Measurements from ENCODE around the gene PLSCR3.

Gene PLSCR3

DNA sequence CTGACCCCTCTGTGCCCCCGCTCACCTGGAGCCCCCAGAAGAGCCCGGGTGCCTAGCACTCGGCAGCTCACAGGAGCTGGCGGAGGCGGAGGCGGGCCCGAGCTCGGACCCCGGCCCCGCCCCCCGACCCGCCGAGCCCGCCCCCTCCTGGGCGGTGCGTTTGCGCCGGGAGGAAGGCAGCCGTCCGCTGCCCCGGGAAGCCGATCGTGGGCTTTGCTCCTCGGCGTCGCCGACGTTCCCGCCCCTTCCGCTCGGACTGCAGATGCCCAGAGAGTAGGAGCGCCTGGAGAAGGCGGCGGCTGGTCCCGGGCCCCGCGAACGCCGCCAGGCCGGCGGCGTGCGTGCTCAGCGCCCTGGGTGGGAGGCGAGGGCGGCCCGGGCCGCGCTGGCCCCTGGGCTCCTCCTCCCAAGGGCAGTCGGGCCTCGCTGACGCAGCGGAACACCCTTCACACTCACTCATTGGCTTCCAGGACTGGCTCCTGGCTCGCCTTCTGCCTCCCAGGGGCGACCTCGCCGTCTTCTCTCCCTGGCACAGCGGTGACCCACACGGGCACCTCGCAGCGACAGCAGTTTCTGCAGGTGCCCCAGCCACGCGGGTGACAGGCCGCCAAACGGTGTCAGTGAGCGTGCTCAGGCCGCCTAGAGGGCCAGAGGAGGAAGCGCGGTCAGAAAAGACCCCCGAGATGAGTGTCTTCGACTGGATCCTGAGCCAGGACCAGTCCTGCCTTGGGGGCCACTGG is at the start of gene PLSCR3:
TSS of gene PLSCR3 (minus strand) at position 74 of the 740 bp plus-strand sequence. CDS start 415 bp downstream, outside the sequence.
- DNase-seq: peak; percentile 83

DNA sequence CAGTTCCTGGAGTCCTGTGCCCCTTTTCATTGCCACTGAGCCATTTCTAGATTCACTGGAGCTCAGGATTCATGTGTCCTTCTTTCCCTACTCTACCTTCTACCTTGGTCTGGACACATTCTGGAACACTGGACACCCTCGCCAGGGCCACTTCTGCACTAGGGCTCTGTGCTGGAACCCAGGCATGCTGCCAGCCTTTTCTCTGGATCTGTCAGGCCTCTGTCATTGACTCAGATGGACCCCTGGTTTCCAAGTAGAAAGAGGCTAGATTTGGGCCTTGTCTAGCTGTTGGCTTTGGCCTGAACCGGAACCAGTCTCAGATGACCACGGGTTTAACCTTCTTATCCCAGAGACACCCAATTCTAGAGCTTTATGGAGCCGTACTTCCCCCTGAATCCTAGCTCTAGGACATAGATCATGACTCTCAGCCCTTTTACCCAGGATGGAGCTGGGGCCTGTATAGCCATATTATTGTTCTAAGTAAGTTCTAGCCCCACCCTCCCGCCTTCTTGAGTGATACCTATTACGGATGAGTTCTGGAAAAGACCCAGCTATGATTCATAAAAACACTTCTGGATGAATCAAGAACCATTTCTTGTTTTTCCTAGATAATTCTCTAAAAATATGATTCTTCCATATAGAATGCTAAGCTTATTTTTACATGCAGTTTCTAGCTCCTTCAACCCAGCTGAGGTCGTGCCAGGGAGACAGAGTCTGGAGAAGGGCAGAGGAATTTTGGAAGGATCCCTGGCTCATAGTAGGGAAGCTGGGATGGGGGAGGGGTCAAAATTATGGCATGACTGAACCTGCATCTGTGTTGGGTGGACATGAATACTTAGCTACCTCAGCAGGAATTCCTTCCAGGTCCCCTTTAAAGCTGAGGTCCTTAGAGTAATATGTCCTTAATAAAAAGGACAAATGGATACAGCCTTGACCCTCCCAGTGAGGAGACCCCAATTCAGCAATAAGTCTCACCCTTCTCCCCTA is 49.5 kb upstream of the PLSCR3 start:
- DNase-seq: no peak

DNA sequence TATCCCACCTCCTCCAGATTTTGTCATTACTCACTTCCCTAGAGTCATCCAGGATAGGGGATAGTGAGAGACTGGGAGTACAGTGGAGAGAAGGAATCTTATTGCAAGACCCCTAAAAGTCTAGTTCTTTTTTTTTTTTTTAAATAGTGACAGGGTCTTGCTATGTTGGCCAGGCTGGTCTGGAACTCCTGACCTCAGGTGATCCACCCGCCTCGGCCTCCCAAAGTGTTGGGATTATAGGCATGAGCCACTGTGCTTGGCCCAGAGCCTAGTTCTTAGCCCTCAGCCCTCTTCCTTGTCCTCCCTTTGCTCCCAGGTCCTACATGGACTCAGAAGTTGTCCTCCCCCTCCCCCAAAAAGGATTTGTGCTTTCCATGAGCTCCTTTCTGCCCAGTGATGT is 47.8 kb upstream of the PLSCR3 start:
- DNase-seq: no peak

DNA sequence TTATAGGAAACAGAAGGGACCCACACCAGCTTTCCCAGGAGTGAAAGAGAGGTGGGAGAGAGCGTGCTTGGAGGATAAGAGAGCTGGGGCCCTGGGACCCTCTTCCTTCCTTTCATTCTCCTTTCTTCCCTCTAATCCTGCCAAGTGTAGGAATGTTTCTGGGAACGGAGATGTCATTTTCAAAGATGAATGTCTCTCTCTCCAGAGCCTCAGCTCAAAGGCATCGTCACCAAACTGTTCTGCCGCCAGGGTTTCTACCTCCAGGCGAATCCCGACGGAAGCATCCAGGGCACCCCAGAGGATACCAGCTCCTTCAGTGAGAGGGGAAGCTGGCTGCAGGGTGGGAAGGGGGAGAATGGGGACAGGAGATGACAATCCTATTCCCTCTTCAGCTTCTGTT is 46.9 kb upstream of the PLSCR3 start:
- DNase-seq: no peak

DNA sequence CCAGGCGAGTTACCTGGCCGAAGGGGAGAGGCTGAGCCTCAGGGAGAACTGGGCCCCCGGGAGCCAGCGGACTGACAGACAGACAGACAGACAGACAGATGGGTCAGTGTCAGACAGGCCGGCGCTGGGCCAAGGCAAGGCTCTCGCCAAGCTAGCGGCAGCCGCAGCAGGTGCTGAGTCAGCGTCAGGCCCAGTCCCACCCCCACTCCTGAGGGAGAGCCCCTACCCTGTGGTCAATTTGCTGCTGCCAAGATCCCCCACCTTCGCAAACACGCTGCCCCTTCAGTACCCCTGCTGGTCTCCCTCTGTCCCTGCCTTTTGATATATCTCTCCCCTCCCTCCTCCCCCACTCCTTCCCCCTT is 46.5 kb upstream of the PLSCR3 start:
- DNase-seq: no peak

DNA sequence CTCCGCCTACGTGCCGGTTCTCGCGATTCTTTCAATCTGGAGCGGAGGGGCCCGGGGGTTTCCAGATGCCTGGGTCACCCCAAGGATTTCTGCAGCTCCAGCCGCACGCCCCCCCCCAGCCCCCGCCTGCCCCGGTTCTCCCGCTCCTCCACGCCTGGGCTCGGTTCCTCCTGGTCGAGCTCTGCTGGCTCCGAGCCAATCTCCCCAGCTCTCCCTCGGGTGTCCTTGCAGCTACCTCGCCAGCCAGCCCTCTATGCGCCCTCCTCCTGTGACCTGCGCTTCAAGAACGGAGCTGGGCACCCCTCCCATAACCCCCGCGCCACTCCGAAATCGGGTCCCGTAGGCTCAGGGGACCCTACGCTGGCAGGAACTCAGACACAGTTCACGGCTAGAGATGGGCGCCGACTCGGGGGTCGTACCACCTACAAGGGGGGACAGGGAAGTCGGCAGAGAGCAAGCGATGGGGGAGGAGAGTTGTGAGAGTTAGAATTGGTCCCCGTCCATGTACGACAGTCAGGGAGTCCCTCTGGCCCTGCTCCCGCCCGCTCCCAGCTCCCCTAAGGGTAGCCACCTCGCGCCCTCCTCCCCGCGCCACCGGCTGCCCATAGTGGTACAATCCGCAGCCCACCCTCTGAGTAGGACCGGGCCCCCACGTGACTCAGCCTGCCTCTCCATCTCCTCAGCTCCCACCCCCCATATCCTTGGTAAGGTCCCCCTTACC is 45.9 kb upstream of the PLSCR3 start:
- DNase-seq: peak; percentile 41

DNA sequence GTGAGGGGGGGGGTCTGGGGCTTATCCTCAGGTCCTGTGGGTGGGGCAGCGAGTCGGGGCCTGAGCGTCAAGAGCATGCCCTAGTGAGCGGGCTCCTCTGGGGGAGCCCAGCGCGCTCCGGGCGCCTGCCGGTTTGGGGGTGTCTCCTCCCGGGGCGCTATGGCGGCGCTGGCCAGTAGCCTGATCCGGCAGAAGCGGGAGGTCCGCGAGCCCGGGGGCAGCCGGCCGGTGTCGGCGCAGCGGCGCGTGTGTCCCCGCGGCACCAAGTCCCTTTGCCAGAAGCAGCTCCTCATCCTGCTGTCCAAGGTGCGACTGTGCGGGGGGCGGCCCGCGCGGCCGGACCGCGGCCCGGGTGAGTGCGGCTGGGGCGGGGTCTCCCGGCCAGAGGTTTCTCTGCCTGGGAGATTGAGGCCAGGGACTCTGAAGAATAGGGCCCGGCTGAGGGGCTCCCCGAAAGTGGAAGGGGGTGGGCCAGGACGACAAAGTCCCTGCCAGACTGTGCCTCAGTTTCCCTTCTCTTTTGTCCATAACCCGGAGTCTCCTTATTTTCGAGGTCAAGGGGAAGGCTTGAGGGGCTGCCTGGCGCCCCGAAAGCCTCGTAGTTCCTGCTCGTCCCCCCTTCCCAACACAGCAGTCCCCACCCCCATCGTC is 45.3 kb upstream of the PLSCR3 start, which contains the start of gene FGF11:
TSS of gene FGF11 (plus strand) at position 51 of the 651 bp plus-strand sequence. CDS start at position 160, 109 bp downstream.
- DNase-seq: no peak

DNA sequence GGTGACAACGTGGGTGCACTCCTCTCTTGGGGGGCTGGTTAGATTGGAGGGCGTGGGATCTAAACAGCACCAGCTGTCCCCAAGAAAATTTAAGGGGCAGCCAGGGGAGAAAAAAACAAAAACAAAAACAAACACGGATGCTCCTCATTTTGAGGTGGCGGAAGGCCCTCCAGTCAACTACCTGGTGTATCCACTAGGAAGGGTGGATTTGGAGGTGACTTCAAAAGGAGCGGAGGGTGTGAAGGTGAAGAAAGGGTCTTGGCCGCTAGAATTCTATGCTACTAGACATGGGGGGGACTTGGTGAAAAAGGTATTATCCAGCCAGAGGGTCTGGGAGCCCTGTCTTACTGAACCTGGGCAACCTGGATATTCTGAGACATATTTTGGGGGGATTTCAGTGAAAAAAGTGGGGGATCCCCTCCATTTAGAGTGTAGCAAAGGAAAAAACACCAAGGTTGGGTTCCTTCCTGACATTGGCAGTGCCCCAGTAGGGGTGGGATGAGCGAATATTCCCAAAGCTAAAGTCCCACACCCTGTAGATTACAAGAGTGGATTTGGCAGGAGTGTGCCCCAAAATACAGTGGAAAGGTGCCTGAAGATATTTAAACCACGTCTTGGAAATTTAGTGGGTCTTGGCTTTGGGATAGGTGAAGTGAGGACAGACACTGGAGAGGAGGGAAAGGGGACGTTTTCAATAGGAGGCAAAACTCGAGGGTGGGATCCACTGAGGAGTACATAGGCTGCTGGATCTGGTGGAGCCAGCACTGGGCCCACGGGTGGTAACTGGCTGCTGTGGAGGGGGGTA is 44.5 kb upstream of the PLSCR3 start:
- DNase-seq: no peak

DNA sequence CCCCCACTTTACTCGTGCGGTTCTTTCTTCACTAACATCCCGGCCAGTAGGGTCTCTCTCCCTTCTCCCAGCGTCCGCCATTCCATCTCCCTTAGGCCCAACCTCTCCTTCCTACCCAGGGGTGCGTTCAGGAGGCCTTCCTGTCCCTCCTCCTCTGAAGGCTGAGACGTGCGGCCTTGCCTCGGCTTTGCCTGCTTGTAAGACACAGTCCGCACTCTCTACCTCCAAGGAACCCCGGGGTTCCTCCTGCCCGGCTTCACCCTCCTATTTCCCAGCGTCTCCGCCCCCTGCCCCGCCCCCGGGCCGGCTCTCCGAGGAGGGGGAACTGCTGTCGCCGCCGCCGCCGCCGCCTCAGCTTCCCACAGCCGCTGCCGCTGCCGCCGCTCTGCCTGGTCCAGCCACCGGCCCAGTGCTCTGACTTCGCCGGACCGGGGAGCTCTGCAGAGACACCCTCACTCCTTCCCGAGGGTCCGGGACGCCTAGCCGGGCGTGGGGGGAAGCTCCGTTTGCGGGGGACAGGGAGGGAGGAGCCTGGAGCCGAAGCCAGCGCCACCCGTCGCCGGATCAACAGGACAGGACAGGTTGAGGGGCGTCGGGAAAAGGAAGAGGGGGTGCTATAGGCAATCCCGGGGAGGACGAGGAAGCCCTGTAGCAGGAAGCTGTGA is 43.8 kb upstream of the PLSCR3 start:
- peak; percentile 54 for DNase-seq

DNA sequence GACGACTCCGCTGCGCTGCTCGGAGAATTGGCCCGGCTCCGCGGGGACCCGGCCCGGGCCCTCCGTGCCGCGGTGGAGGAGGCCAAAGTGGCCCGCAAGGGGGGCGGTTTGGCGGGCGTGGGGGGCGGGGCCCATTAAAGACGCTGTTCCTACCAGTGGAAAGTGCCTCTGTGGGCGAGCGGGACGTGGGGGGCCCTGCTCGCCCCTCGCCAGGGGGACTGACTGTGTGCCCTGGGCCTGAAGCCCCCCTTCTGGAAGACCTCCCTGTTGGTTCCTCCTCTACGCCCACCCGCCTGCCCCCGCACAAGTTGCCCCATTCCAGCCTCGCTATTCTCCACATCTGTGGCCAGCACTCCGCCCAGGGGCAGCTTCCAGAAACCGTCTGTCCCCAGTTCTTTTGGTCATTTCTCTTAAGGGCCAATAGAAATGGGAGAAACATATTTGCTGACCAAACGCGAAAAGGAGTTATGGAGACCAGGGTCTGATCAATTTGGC is 43.1 kb upstream of the PLSCR3 start:
- no peak for DNase-seq

DNA sequence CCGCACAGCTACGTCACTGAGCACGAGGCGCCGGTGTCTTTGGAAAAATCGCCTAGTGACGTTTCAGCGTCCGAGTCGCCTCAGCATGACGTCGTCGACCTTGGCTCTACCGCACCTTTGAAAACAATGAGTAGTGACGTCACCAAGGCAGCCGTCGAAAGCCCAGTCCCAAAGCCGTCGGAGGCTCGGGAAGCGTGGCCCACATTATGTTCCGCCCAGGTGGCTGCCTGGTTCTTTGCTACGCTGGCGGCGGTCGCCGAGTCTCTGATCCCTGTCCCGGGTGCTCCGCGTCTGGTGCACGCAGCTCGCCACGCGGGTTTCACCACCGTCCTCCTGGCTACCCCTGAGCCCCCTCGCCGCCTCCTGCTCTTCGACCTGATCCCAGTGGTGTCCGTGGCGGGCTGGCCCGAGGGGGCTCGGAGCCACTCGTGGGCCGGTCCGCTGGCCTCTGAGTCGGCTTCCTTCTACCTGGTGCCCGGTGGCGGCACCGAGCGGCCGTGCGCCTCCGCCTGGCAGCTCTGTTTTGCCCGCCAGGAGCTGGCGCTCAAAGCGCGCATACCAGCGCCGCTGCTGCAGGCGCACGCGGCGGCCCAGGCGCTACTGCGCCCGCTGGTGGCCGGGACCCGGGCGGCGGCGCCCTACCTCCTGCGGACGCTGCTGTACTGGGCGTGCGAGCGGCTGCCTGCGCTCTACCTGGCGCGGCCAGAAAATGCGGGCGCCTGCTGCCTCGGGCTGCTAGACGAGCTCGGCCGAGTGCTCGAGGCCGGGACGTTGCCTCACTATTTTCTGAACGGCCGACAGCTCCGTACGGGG is 42.4 kb upstream of the PLSCR3 start:
- DNase-seq: peak; percentile 83

DNA sequence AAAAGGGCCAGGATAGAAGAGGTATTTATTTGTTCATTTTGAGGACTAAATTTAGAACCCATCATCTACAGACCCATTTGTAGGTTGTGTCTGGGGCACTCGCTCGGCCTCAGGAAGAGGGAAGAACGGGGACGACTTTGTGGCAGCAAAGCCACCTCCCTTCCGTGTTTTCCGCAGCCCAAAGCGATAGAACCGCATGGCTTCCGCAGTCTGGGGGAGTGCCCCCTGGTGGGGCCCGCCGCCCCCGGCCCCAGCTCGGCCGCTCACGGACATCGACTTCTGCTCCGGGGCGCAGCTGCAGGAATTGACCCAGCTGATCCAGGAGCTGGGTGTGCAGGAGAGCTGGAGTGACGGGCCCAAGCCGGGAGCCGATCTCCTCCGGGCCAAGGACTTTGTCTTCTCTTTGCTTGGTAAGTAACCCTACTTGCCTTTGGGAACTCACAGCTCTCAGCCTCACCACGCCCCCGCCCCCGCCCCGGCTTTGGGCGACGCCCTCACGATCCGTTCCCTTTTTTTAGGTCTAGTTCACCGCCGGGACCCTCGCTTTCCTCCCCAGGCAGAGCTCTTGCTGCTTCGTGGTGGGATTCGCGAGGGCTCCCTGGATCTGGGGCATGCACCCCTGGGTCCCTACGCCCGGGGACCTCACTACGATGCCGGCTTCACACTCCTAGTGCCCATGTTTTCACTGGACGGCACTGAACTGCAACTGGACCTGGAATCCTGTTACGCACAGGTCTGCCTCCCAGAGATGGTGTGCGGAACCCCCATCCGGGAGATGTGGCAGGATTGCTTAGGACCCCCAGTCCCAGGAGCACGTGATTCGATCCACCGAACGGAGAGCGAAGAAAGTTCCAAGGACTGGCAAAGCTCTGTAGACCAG is 41.6 kb upstream of the PLSCR3 start:
- DNase-seq: peak; percentile 61

DNA sequence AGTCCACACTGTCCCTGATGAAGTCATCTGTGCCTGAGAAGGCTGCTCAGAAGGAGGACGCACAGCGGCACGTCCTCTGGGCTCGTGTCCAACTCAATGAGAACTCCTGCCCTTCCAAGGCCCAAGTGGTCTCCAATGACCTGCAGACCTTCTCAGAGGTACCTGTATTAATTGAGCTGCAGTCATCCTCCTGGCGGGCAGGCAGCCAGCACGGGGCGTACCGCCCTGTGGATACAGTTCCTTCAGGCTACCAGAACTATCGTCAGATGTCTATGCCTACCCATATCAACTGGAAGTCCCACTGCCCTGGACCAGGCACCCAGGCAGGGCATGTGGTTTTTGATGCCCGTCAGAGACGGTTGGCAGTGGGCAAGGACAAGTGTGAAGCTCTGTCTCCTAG is 38.0 kb upstream of the PLSCR3 start:
- DNase-seq: no peak

DNA sequence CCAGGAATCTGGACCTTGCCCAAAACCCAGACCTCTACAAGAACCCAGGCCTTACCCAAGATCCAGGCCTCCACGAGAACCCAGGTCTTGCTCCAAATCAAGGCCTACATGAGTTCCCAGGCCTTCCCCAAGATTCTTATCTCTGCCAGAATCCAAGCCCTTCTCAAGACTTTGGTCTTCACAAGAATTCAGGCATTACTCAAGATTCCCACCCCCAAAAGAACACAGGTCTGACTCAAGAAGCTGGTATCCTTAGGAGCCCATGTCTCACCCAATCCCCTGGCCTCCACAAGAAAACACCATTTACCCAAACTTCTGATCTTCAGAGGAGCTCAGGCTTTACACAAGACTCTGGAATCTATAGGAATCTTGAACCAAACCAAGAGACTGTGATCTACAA is 36.9 kb upstream of the PLSCR3 start:
- no peak for DNase-seq

DNA sequence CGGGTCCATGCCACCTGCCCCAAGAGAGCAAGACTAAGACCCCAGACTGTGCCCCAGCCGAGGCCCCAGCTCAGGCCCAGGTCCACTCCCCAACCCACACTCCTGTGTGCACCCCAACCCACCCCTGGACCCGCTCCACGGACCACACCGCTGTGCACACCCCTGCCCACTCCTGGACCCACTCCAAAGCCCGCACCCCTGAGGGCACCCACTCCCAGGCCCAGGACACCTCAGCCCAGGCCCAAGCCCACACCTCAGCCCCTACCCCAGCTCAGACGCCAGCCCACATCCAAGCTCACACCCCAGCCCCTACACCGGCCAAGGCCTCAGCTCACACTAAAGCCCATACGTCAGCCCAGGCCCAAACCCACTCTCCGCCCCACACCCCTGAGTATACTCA is 35.4 kb upstream of the PLSCR3 start:
- no peak for DNase-seq

DNA sequence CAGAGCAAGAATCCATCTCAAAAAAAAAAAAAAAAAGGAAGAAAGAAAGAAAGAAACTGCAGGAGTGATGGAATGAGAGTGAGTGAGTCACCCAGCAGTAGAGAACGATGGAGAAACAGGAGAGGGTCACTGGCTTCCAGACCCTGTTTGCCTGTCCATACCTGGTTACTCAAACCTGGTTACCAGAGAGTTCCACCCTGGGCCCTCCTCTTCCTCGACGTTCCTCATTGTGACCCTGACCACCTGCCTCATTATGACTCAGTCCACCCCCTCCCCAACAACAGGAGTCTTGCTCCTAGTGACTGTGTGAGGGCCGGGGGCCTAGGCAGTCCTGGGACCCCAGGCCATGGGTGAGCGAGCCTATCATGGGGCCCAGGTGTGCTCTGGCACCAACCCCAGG is 34.2 kb upstream of the PLSCR3 start, which contains the start of gene SPEM3:
TSS of gene SPEM3 (plus strand) at position 301 of the 400 bp plus-strand sequence. CDS start at position 347, 46 bp downstream.
- no peak for DNase-seq

DNA sequence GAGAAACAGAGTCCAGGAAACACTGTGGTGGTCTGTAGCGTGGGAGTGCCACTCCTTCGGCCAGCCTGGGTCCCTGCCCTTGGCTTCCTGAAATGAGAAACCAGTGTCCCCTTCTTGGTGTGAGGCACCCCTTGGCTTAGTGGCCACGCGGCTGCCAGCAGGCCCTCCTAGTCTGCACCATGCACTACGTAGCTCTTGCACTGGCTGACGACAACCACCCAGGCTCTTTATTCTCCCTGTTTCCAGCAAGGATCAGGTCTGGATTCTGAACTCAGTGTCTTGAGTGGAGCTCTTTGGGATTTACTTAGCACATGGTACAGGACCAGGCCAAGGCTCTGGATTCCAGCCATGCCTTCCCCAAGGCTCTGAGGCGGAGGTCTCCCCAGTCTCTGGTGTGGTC is 33.2 kb upstream of the PLSCR3 start:
- DNase-seq: no peak

DNA sequence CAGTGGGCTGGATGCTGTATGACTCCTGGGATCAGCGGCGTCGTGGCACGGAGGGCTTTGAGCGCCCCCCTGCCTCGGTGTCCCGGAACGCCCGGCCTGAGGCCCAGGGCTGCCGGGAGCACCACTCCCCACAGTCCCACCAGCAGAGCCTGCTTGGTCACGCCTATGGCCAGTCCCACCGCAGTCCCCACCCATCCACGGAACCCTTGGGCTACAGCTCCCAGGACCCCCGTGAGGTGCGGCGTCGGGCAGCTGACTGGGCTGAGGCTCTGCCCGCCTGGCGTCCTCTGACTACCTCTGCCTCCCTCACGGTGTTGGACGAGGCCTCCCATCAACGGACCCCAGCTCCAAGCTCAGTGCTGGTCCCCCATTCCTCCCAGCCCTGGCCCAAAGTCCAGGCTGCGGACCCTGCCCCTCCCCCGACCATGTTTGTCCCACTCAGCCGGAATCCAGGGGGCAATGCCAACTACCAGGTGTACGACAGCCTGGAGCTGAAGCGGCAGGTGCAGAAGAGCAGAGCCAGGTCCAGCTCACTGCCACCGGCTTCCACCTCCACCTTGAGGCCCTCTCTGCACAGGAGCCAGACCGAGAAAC is 32.7 kb upstream of the PLSCR3 start:
- no peak for DNase-seq

All from CD4-positive, alpha-beta T cell treated with Interleukin-17A for 1 hour (primary cell).